GM19351 (cell line): ENCODE measurements around the gene MRO.

Source experiments
- ATAC-seq: cut with Tn5 transposase; IDR thresholded peaks from one replicate; pipeline ENCODE4 v1.9.1; 2021; ENCODE audit warnings: mild to moderate bottlenecking, moderate library complexity; ENCODE audit not compliant: unreplicated experiment

The MRO gene

DNA sequence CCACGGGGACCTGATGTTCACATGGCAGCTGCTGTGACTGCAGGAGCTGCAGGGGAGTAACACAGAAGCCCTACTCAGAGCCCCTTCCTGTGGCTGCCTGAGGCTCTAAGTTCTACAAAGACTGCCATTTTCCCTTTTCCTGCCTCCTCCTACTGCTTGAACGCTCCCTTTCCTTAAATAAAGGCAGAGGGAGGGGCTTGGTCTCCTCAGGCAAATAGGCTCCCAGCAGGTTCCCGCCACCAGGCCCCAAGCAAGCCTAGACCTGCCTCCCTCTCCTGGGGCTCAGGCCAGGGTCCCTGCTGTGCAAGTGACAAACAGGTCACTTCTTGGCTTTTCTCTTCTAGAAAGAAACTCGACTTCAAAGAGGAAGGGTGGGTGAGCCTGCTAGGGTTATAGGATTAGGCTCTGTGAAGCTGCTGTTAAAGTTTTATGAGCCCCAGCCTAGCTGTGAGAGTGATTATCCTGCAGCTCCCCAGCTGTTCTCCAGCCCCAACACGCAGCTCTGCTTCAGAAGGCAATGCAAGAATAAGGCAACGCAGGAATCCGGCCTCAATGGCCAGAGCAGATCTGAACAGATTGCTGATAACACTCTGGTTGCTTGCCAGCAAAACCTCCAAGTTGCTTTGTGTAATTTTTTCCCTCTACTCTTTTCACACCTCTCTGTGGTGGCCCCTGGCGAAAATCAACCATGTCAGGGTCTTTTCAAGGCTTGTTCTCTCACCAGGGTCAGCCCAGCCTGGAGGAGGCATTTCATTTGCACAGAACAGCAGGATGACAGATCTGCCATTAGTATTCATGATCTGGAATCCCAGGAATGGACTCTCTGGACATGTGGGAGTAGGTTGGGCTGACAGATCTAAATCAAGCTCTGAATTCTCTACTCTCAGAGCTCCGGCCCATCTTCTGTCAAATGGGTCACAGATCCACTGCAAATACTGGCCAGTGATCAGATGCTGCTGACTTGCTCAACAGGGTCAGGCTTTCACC, 71.3 kb downstream of the MRO start:
- no peak for ATAC-seq

DNA sequence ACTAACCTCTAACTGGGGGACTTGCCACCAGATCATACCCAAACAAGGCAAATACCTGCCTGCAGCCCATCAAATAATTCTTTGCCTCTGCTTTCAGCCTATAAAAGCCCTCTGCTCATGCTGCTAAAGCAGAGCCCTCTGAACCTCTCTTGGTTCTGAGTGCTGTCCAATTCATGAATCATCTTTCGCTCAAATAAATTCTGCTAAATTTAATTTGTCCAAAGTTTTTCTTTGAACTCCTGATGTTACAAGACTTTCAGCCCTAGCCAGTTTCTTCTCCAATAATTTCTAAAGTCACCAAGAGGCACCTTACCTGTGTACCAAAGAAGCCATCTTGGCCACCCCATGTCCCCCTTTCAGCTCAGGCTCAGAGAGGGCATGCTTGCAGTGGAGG, 72.0 kb downstream of the MRO start:
- no peak for ATAC-seq

DNA sequence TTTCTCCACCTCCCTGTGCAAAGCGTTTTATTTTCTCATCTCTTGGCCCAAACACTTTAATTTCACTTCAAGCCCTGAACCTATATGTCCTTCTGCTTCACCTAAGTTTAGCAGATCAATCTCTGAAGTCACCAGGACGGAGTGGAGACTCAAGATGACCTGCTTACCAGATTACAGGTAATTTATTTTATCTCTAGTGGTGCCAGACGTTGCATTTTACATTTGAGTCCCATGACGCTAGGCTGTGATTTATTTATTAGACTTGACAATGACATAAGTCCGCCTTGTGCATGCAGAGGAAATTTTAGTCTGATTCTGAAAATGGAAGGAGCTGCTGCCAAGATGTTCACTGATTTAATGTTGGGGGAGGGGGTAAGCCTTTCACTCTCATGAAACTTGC, 73.9 kb downstream of the MRO start:
- ATAC-seq = no peak
